IPS-18a (cell line): ENCODE results near the gene FOXO3.
"Not testable (repeated sequence)": the region's sequence is repeated elsewhere in the genome, so short reads cannot be mapped to it uniquely, and the experiment has no call there.

ENCODE experiments used
- H3K27ac ChIP-seq: one replicate; pipeline ENCODE4 v1.5.1; 2013; ENCODE audit warnings: low read length
- H3K27me3 ChIP-seq: one replicate; pipeline ENCODE4 v1.6.1; 2013; ENCODE audit warnings: mild to moderate bottlenecking, low read length; ENCODE audit not compliant: control insufficient read depth, insufficient read depth
- H3K36me3 ChIP-seq: one replicate; pipeline ENCODE4 v1.6.1; 2013; ENCODE audit warnings: low read depth, low read length; ENCODE audit not compliant: control insufficient read depth
- H3K4me1 ChIP-seq: one replicate; pipeline ENCODE4 v1.6.1; 2013; ENCODE audit warnings: low read depth, low read length; ENCODE audit not compliant: control insufficient read depth
- H3K4me3 ChIP-seq: one replicate; pipeline ENCODE4 v1.5.1; 2013; ENCODE audit warnings: low read length
- H3K9ac ChIP-seq: one replicate; pipeline ENCODE4 v1.6.1; 2013; ENCODE audit warnings: mild to moderate bottlenecking, low read length, moderate library complexity
- H3K9me3 ChIP-seq: one replicate; pipeline ENCODE4 v1.6.1; 2013; ENCODE audit warnings: low read depth, low read length; ENCODE audit not compliant: control insufficient read depth

FOXO3 gene

GRCh38 chr6:108560463-108561308, at the start of gene FOXO3:
TSS of gene FOXO3 (plus strand) at chr6:108560917. CDS start at chr6:108561209, 292 bp downstream.
- no peaks in the 10 kb centered on the region for H3K36me3 ChIP-seq
- H3K27me3 ChIP-seq: peaks cover 60% of the 10 kb centered on the region
- peak within 1 kb of the TSS; percentile 97 for H3K4me3 ChIP-seq
- no peaks in the 10 kb centered on the region for H3K9me3 ChIP-seq
- peak within 1 kb of the TSS; percentile 68 for H3K9ac ChIP-seq
- H3K4me1 ChIP-seq: peaks cover 25% of the 10 kb centered on the region
- no peak within 1 kb of the TSS for H3K27ac ChIP-seq

GRCh38 chr6:108518714-108519576, 41.8 kb upstream of the FOXO3 start:
- H3K27ac ChIP-seq: no peak overlapping the region

GRCh38 chr6:108521616-108522107, 39.1 kb upstream of the FOXO3 start:
- Histone ChIP-seq H3K9me3 (no peaks in the 10 kb centered on the region), H3K9ac (no peak overlapping the region), H3K27ac (no peak overlapping the region), H3K4me1 (peaks cover 8% of the 10 kb centered on the region), H3K27me3 (no peaks in the 10 kb centered on the region), H3K36me3 (no peaks in the 10 kb centered on the region), H3K4me3 (no peak overlapping the region)

More at GRCh38 chr6:108518714-108519576, 41.8 kb upstream of the FOXO3 start:
- H3K9me3 ChIP-seq: no peaks in the 10 kb centered on the region
- H3K9ac ChIP-seq: no peak overlapping the region
- no peak overlapping the region for H3K4me3 ChIP-seq
- H3K36me3 ChIP-seq: no peaks in the 10 kb centered on the region
- no peaks in the 10 kb centered on the region for H3K4me1 ChIP-seq
- no peaks in the 10 kb centered on the region for H3K27me3 ChIP-seq

GRCh38 chr6:108523697-108524096, 37.0 kb upstream of the FOXO3 start:
- H3K27me3 ChIP-seq: no peaks in the 10 kb centered on the region
- H3K4me3 ChIP-seq: no peak overlapping the region
- peaks cover 8% of the 10 kb centered on the region for H3K4me1 ChIP-seq
- H3K27ac ChIP-seq: no peak overlapping the region
- H3K9me3 ChIP-seq: no peaks in the 10 kb centered on the region
- H3K9ac ChIP-seq: no peak overlapping the region
- no peaks in the 10 kb centered on the region for H3K36me3 ChIP-seq

- Histone ChIP-seq H3K4me1 (peaks cover 8% of the 10 kb centered on the region), H3K27me3 (no peaks in the 10 kb centered on the region), H3K9ac (no peak overlapping the region), H3K9me3 (no peaks in the 10 kb centered on the region), H3K4me3 (no peak overlapping the region), H3K27ac (no peak overlapping the region), H3K36me3 (no peaks in the 10 kb centered on the region)
These were observed 36.0 kb upstream of the FOXO3 start for GRCh38 chr6:108524528-108525248.

DNA sequence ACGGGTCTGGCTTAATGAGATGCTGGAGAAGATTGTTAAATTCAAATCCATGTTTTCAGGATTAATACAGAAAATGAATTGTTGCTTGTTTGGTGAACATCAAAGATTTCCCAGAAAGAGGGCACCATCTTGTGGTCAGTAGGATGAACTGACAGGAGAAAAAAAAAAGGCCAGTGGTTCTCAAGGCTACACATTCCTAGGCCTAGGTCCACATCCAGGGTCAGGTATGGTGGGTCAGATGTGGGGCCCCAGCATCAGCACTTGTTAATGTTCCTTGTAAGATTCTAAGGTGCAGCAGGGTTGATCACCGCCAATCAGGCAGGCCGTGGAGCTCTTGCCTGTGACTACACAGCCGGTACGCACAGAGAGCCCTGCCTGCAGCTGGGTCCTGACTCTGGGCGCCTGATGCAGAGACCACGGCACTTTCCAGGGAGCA, 34.0 kb upstream of the FOXO3 start:
- Histone ChIP-seq H3K4me3 (no peak overlapping the region), H3K36me3 (no peaks in the 10 kb centered on the region), H3K27ac (no peak overlapping the region), H3K9me3 (no peaks in the 10 kb centered on the region), H3K9ac (no peak overlapping the region), H3K27me3 (no peaks in the 10 kb centered on the region), H3K4me1 (peaks cover 8% of the 10 kb centered on the region)

- no peaks in the 10 kb centered on the region for H3K27me3 ChIP-seq
These were observed 31.8 kb upstream of the FOXO3 start for GRCh38 chr6:108528878-108529277.

GRCh38 chr6:108531332-108531731, 29.4 kb upstream of the FOXO3 start:
- H3K4me3 ChIP-seq: no peak overlapping the region
- H3K36me3 ChIP-seq: no peaks in the 10 kb centered on the region
- no peak overlapping the region for H3K27ac ChIP-seq
- no peak overlapping the region for H3K9ac ChIP-seq
- no peaks in the 10 kb centered on the region for H3K9me3 ChIP-seq
- H3K4me1 ChIP-seq: no peaks in the 10 kb centered on the region
- H3K27me3 ChIP-seq: no peaks in the 10 kb centered on the region

More at GRCh38 chr6:108528878-108529277, 31.8 kb upstream of the FOXO3 start:
- no peaks in the 10 kb centered on the region for H3K9me3 ChIP-seq
- H3K27ac ChIP-seq: no peak overlapping the region
- no peaks in the 10 kb centered on the region for H3K36me3 ChIP-seq
- H3K9ac ChIP-seq: no peak overlapping the region
- peaks cover 8% of the 10 kb centered on the region for H3K4me1 ChIP-seq
- H3K4me3 ChIP-seq: no peak overlapping the region

GRCh38 chr6:108535114-108535742, 25.5 kb upstream of the FOXO3 start:
- Histone ChIP-seq H3K27me3 (no peaks in the 10 kb centered on the region), H3K4me1 (no peaks in the 10 kb centered on the region), H3K9me3 (no peaks in the 10 kb centered on the region), H3K4me3 (no peak overlapping the region), H3K27ac (no peak overlapping the region), H3K9ac (no peak overlapping the region), H3K36me3 (no peaks in the 10 kb centered on the region)

GRCh38 chr6:108535920-108536535, 24.7 kb upstream of the FOXO3 start:
- not testable (repeated sequence) for H3K36me3 ChIP-seq, H3K4me1 ChIP-seq, H3K9ac ChIP-seq, H3K27me3 ChIP-seq, H3K9me3 ChIP-seq, H3K4me3 ChIP-seq, H3K27ac ChIP-seq
